D721Med (cell line): ENCODE measurements around the gene SATB1.
"Not testable (repeated sequence)": the region's sequence is repeated elsewhere in the genome, so short reads cannot be mapped to it uniquely, and the experiment has no call there.

Experiments
- DNase-seq: peaks from one replicate; pipeline ENCODE4 v3.0.0; 2011; ENCODE audit warnings: low spot score; ENCODE audit not compliant: insufficient read length
- FAIRE-seq: peaks from 2 replicates; lab custom pipeline; 2011; peaks lifted over from hg19 to GRCh38; lab: Jason Lieb, UNC
- CTCF ChIP-seq: IDR thresholded peaks from 2 replicates; pipeline ENCODE4 v1.5.1; 2012; ENCODE audit warnings: mild to moderate bottlenecking, control low read depth; ENCODE audit not compliant: insufficient read depth; ENCODE audit errors: missing control alignments

Gene SATB1

GRCh38 chr3:18334837-18335601 is 90.1 kb downstream of the SATB1 start:
- no peak for DNase-seq
- FAIRE-seq, result no peak
- no peak for TF ChIP-seq CTCF

DNA sequence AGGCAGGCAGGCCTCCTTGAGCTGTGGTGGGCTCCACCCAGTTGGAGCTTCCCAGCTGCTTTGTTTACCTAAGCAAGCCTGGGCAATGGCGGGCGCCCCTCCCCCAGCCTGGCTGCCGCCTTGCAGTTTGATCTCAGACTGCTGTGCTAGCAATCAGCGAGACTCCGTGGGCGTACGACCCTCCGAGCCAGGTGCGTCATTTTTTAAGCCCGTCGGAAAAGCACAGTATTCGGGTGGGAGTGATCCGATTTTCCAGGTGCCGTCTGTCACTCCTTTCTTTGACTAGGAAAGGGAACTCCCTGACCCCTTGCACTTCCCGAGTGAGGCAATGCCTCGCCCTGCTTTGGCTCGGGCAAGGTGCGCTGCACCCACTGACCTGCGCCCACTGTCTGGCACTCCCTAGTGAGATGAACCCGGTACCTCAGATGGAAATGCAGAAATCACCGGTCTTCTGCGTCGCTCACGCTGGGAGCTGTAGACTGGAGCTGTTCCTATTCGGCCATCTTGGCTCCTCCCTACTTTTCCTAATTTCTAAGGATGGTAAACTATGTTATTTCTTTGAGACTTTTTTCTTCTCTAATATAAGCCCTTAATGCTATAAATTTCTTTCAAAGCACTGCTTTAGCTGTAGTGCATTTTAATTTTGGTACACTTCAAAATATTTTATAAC is 94.2 kb downstream of the SATB1 start:
- DNase-seq, FAIRE-seq: not testable (repeated sequence)

DNA sequence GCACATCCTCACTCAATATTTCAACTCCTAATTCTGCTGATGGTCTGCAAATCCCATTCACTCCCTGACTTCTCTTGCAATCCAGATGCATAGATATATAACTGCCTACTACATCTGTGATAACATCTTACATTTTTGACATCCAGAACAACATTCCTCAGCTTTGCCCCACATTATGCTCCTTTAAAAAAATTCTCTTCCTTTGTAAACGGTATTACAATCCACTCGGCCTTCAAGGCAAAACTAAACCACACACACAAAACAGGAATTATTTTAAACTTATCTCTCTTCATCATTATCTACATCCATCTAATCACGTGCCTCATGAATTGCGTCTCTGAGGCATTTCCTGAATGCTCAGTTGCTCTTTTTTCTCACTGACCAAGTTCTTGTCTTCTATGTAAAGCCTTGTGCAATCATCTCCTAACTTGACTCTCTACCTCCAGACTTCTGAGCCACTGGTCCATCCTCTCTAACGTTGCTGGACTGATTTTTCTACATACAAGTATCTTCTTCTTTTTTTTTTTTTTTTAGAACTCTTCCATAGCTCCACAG is 117.0 kb downstream of the SATB1 start:
- DNase-seq (no peak), FAIRE-seq (no peak)
- no peak for TF ChIP-seq CTCF

GRCh38 chr3:18307529-18307928 is 117.6 kb downstream of the SATB1 start:
- TF ChIP-seq CTCF, result no peak
- DNase-seq (no peak), FAIRE-seq (no peak)

DNA sequence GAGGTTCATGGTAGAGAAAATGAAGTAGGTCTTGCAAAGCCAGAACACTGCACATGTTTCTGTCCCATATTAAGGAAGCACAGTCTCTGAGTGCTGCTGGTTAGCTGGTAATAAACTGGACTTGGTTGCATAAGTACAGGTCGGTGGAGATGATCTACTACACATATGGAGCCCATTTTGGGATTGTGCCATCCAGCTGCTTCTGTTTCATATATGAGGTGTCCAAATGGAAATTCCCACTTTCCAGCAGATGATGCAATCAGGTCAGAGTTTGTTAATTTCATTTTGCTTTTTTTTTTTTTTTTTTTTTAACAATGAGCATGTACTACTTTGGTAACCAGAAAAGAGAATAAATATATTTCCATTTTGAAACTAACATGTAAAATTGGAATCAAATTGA is 122.6 kb downstream of the SATB1 start:
- TF ChIP-seq CTCF, result no peak
- DNase-seq (no peak), FAIRE-seq (no peak)

DNA sequence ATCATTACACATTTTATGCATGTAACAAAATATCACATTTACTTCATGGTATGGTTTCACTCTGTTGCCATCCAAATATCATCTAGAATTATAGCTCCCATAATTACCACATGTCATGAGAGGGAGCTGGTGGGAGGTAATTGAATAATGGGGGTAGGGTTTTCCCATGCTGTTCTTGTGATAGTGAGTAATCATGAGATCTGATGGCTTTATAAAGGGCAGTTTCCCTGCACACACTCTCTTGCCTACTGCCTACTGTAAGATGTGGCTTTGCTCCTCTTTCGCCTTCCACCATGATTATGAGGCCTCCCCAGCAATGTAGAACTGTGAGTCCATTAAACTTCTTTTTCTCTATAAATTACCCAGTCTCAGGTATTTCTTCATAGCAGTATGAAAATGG is 123.4 kb downstream of the SATB1 start:
- FAIRE-seq (no peak), DNase-seq (no peak)
- no peak for TF ChIP-seq CTCF

- FAIRE-seq (no peak), DNase-seq (no peak)
- no peak for TF ChIP-seq CTCF
Observed at GRCh38 chr3:18300916-18301315, 124.2 kb downstream of the SATB1 start.
